GM12878 (cell line): ENCODE results near the gene TRIM13. TPM values are rescaled to one million over a fixed set of nuclear protein-coding genes. Genes with fewer than 3 reads are reported as not detected.

Experiments used
- ATAC-seq: fragments of 200-7000 bp; cut with Tn5 transposase; 3 replicates; pipeline ENCODE4 v1.9.1; 2020; ENCODE audit warnings: mild to moderate bottlenecking, moderate library complexity
- BruUV-seq: library from RNA; stranded (reverse); fragments of 400-500 nt; replicated peaks from 2 replicates; lab custom pipeline; 2021; lab: Mats Ljungman, UMichigan
- CTCF ChIA-PET: fragments of 300-600 bp; sonication (Branson Sonifier 250); formaldehyde crosslinking; extraction: SDS; loops from one replicate; lab custom pipeline; 2021; ENCODE audit warnings: inconsistent platforms; lab: Yijun Ruan, JAX
- POLR2A ChIA-PET: fragments of 350-600 bp; formaldehyde crosslinking; extraction: SDS; loops from one replicate; lab custom pipeline; 2021; ENCODE audit warnings: inconsistent platforms; lab: Charles Lee
- RAD21 ChIA-PET: fragments of 300-600 bp; sonication (Branson Sonifier 250); formaldehyde crosslinking; loops from one replicate; lab custom pipeline; 2023; ENCODE audit warnings: antibody characterized with exemption; ENCODE audit not compliant: unreplicated experiment; lab: Charles Lee
- SMC1A ChIA-PET: fragments of 300-600 bp; sonication (Branson Sonifier 250); formaldehyde crosslinking; loops from one replicate; lab custom pipeline; 2023; ENCODE audit not compliant: unreplicated experiment, uncharacterized antibody; lab: Charles Lee
- DNase-seq: peaks from one replicate; pipeline ENCODE4 v3.0.0-alpha.2; 2011; ENCODE audit warnings: low read depth, low spot score
- FAIRE-seq: peaks from 3 replicates; lab custom pipeline; 2011; peaks lifted over from hg19 to GRCh38; lab: Jason Lieb, UNC
- H2AFZ ChIP-seq: 2 replicates; pipeline ENCODE4 v1.6.0; 2011; ENCODE audit warnings: low read depth, low read length, control low read depth; ENCODE audit not compliant: control insufficient read depth
- H3K27ac ChIP-seq: 2 replicates; pipeline ENCODE4 v1.5.1; 2011; ENCODE audit warnings: control low read depth; ENCODE audit not compliant: control insufficient read depth, insufficient read depth
- H3K27me3 ChIP-seq, 2 experiments: replicated peaks in 1 of 2; 2 replicates each; pipeline versions ENCODE4 v1.6.0 to v1.6.1; 2011; ENCODE audit warnings: low read length in 1 of 2; ENCODE audit not compliant: control insufficient read depth in 2 of 2, insufficient read depth in 2 of 2
- H3K36me3 ChIP-seq, 2 experiments: 2 replicates each; pipeline ENCODE4 v1.5.1; 2011; ENCODE audit warnings: low read length in 1 of 2; ENCODE audit not compliant: control insufficient read depth in 2 of 2, insufficient read depth in 2 of 2
- H3K4me1 ChIP-seq: 2 replicates; pipeline ENCODE4 v1.6.1; 2011; ENCODE audit warnings: mild to moderate bottlenecking, low read length, moderate library complexity, mixed read lengths; ENCODE audit not compliant: control insufficient read depth, insufficient read depth
- H3K4me2 ChIP-seq: 2 replicates; pipeline ENCODE4 v1.6.0; 2011; ENCODE audit warnings: control low read depth; ENCODE audit not compliant: control insufficient read depth, insufficient read depth
- H3K4me3 ChIP-seq: fragments of 200-600 bp; sonication (generic); 2 replicates; pipeline ENCODE4 v1.5.1; 2016
- H3K79me2 ChIP-seq: 2 replicates; pipeline ENCODE4 v1.6.0; 2011; ENCODE audit warnings: low read length; ENCODE audit not compliant: control insufficient read depth, insufficient read depth
- H3K9ac ChIP-seq: 2 replicates; pipeline ENCODE4 v1.8.0; 2011; ENCODE audit warnings: low read length, control low read depth, mixed read lengths; ENCODE audit not compliant: control insufficient read depth, insufficient read depth
- H3K9me3 ChIP-seq: replicated peaks from 3 replicates; pipeline ENCODE4 v1.5.1; 2011; ENCODE audit warnings: mild to moderate bottlenecking, low read length; ENCODE audit not compliant: control insufficient read depth, insufficient read depth
- H4K20me1 ChIP-seq: 2 replicates; pipeline ENCODE4 v1.6.0; 2011; ENCODE audit not compliant: control insufficient read depth, insufficient read depth
- BHLHE40 ChIP-seq, 2 experiments: fragments of 450-650 bp in 1 of 2; IDR thresholded peaks; 2 replicates each; pipeline ENCODE4 v1.6.1; 2011 to 2017; ENCODE audit warnings: low read depth in 2 of 2, borderline replicate concordance in 1 of 2, improper control_type of control experiment in 1 of 2, low read length in 1 of 2, mild to moderate bottlenecking in 1 of 2
- CBFB ChIP-seq: IDR thresholded peaks from 2 replicates; pipeline ENCODE4 v1.6.1; 2016; ENCODE audit warnings: antibody characterized with exemption, low read depth
- HDGF ChIP-seq: fragments of 450-650 bp; IDR thresholded peaks from 2 replicates; pipeline ENCODE4 v1.6.1; 2016; ENCODE audit warnings: antibody characterized with exemption
- NFIC ChIP-seq: IDR thresholded peaks from 2 replicates; pipeline ENCODE4 v1.6.1; 2012; ENCODE audit warnings: low read depth, mild to moderate bottlenecking, inconsistent platforms, low read length, moderate library complexity
- NR2C2 ChIP-seq: IDR thresholded peaks from 2 replicates; pipeline ENCODE4 v1.6.1; 2011; ENCODE audit warnings: borderline replicate concordance, low read depth; ENCODE audit not compliant: control insufficient read depth, insufficient read length
- PAX8 ChIP-seq: fragments of 450-650 bp; IDR thresholded peaks from 2 replicates; pipeline ENCODE4 v1.6.1; 2017; ENCODE audit warnings: mild to moderate bottlenecking, moderate library complexity
- POLR2AphosphoS5 ChIP-seq: IDR thresholded peaks from 2 replicates; pipeline ENCODE4 v1.6.1; 2011; ENCODE audit warnings: mild to moderate bottlenecking, low read length, inconsistent platforms
- RAD51 ChIP-seq: fragments of 450-650 bp; IDR thresholded peaks from 2 replicates; pipeline ENCODE4 v1.6.1; 2016; ENCODE audit warnings: moderate library complexity, mild to moderate bottlenecking, inconsistent platforms
- RB1 ChIP-seq: fragments of 450-650 bp; formaldehyde crosslinking; IDR thresholded peaks from 2 replicates; pipeline ENCODE4 v1.6.1; 2017; ENCODE audit warnings: mild to moderate bottlenecking, borderline replicate concordance
- RBBP5 ChIP-seq: fragments of 200-600 bp; sonication (generic); conservative IDR thresholded peaks from 2 replicates; pipeline ENCODE4 v1.6.1; 2016
- RELA ChIP-seq: fragments of 450-650 bp; IDR thresholded peaks from 2 replicates; pipeline ENCODE4 v1.8.0; 2014; ENCODE audit warnings: borderline replicate concordance; ENCODE audit not compliant: partially characterized antibody
- TCF12 ChIP-seq: IDR thresholded peaks from 2 replicates; pipeline ENCODE4 v1.6.1; 2011; ENCODE audit warnings: low read depth, mild to moderate bottlenecking, low read length
- YY1 ChIP-seq: IDR thresholded peaks from 2 replicates; pipeline ENCODE4 v1.6.1; 2011; ENCODE audit warnings: low read depth, mild to moderate bottlenecking, low read length
- in situ Hi-C: fragments of 300-500 bp; cut with MboI; formaldehyde crosslinking; loops from 9 replicates; pipeline ENCODE4 v1.14.3; 2018; ENCODE audit warnings: mixed read lengths
- intact Hi-C: fragments of 100-400 bp; cut with micrococcal nuclease; formaldehyde crosslinking; loops from one replicate; pipeline ENCODE4 v1.14.2; 2022; ENCODE audit not compliant: unreplicated experiment
- polyA plus RNA-seq, 11 experiments: library from polyadenylated mRNA; depleted of rRNA in 4 of 11; unstranded in 6 of 11; stranded (reverse) in 5 of 11; fragments of >200 nt; fragmentation: Nextera tagmentation in 4 of 11; fragmentation: Illumina TruSeq in 1 of 11; extraction: Ambion mirVana in 4 of 11; extraction: Trizol in 1 of 11; gene quantifications; 1 replicate in 1 of 11; 2 replicates in 10 of 11; pipeline versions ENCODE4 v1.2.1 to v1.2.3, GENCODE V29; 2011 to 2016; ENCODE audit warnings: inconsistent platforms in 2 of 11, missing spikeins in 2 of 11, low read depth in 1 of 11
- total RNA-seq, 4 experiments: library from RNA; depleted of rRNA in 3 of 4; stranded (reverse); fragments of >200 nt in 3 of 4; fragmentation: Illumina TruSeq in 1 of 4; extraction: Trizol in 1 of 4; gene quantifications; 2 replicates each; pipeline versions ENCODE4 v1.2.1 to v1.2.3, GENCODE V29; 2013 to 2021
- TF ChIP-seq, protein P1 (sequence below): fragments of 450-650 bp; IDR thresholded peaks from 2 replicates; pipeline ENCODE4 v1.6.1; 2017; ENCODE audit warnings: mild to moderate bottlenecking, moderate library complexity
- TF ChIP-seq, protein P2 (sequence below): fragments of 450-650 bp; IDR thresholded peaks from 2 replicates; pipeline ENCODE4 v1.6.1; 2018; ENCODE audit warnings: borderline replicate concordance, mild to moderate bottlenecking; ENCODE audit not compliant: partially characterized antibody

TRIM13 gene
- total and polyA plus RNA-seq, 10 of the 15 experiments (the other 5 are each of a cell fraction or from before 2014, with no cell fraction given): 15.4 to 33.8 (median 21.0) TPM

DNA sequence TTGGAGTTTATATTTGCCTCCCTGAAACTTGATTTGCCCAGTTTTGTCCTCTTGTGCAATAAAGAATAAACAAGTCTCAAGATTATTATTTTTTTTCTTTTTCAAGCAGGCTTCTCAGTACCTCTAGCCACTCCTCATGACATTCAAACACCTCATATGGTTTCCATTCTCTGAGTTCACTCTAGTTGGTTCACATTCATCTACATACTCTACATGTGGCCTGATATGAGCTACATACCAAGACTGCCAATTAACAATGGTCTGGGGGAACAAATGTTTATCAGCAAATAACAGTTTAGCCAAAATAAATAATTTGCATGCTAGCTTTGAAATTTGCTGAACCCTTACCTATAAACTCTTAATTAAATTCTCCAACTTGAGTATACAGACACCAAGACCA lies 40.9 kb downstream of the TRIM13 start:
- intact Hi-C loops: no loop called here
- Histone ChIP-seq H3K4me2 (no peak overlapping the region), H3K27ac (no peak overlapping the region), H3K9me3 (no peaks in the 10 kb centered on the region), H3K27me3 (no peaks in the 10 kb centered on the region), H3K4me1 (no peaks in the 10 kb centered on the region), H2AFZ (no peak overlapping the region), H3K4me3 (no peak overlapping the region), H3K79me2 (no peaks in the 10 kb centered on the region), H4K20me1 (no peaks in the 10 kb centered on the region), H3K36me3 (peaks cover 0 to 1% of the 10 kb centered on the region in 2 experiments; a peak in 1 of 4 replicates), H3K9ac (no peak overlapping the region)
- no peak for DNase-seq
- RAD21 ChIA-PET: interaction anchor here (1.1 kb wide), 1 partner anchor 40 kb away, joined by 5 read pairs; the partner anchor contains the start of gene TRIM13
- FAIRE-seq: no peak
- no TSS peak for BruUV-seq
- TF ChIP-seq RBBP5 (no peak), NFIC (no peak), TCF12 (no peak), YY1 (no peak), BHLHE40 (IDR thresholded peaks at IDR 0.05; ENCODE audit: borderline replicate concordance in 1 of 2, low read depth in 2 of 2, low read length in 1 of 2) (no peak), RELA (no peak), POLR2AphosphoS5 (no peak), RAD51 (no peak), PAX8 (no peak), HDGF (no peak), NR2C2 (no peak), RB1 (no peak), CBFB (no peak)
- TF ChIP-seq, protein P1, sequence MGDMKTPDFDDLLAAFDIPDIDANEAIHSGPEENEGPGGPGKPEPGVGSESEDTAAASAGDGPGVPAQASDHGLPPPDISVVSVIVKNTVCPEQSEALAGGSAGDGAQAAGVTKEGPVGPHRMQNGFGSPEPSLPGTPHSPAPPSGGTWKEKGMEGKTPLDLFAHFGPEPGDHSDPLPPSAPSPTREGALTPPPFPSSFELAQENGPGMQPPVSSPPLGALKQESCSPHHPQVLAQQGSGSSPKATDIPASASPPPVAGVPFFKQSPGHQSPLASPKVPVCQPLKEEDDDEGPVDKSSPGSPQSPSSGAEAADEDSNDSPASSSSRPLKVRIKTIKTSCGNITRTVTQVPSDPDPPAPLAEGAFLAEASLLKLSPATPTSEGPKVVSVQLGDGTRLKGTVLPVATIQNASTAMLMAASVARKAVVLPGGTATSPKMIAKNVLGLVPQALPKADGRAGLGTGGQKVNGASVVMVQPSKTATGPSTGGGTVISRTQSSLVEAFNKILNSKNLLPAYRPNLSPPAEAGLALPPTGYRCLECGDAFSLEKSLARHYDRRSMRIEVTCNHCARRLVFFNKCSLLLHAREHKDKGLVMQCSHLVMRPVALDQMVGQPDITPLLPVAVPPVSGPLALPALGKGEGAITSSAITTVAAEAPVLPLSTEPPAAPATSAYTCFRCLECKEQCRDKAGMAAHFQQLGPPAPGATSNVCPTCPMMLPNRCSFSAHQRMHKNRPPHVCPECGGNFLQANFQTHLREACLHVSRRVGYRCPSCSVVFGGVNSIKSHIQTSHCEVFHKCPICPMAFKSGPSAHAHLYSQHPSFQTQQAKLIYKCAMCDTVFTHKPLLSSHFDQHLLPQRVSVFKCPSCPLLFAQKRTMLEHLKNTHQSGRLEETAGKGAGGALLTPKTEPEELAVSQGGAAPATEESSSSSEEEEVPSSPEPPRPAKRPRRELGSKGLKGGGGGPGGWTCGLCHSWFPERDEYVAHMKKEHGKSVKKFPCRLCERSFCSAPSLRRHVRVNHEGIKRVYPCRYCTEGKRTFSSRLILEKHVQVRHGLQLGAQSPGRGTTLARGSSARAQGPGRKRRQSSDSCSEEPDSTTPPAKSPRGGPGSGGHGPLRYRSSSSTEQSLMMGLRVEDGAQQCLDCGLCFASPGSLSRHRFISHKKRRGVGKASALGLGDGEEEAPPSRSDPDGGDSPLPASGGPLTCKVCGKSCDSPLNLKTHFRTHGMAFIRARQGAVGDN: no peak
- TF ChIP-seq, protein P2, sequence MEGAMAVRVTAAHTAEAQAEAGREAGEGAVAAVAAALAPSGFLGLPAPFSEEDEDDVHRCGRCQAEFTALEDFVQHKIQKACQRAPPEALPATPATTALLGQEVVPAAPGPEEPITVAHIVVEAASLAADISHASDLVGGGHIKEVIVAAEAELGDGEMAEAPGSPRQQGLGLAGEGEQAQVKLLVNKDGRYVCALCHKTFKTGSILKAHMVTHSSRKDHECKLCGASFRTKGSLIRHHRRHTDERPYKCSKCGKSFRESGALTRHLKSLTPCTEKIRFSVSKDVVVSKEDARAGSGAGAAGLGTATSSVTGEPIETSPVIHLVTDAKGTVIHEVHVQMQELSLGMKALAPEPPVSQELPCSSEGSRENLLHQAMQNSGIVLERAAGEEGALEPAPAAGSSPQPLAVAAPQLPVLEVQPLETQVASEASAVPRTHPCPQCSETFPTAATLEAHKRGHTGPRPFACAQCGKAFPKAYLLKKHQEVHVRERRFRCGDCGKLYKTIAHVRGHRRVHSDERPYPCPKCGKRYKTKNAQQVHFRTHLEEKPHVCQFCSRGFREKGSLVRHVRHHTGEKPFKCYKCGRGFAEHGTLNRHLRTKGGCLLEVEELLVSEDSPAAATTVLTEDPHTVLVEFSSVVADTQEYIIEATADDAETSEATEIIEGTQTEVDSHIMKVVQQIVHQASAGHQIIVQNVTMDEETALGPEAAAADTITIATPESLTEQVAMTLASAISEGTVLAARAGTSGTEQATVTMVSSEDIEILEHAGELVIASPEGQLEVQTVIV: no peak
- in situ Hi-C loops: no loop called here
- POLR2A ChIA-PET: interaction anchor here (1.0 kb wide), 1 partner anchor 12 kb away, joined by 3 read pairs; no protein-coding TSS in a partner anchor
- CTCF ChIA-PET: interaction anchor here (0.5 to 1.6 kb wide), 3 partner anchors 11 to 41 kb away, joined by 4 to 5 read pairs (median 4); partner anchors contain the start of gene TRIM13
- SMC1A ChIA-PET: interaction anchor here (0.9 to 1.3 kb wide), 2 partner anchors 15 to 42 kb away, joined by 3 read pairs; no protein-coding TSS in a partner anchor
- no peak for ATAC-seq
